HEK293T (cell line): ENCODE measurements around the gene LIPA.

Experiments
- FOXK2 ChIP-seq: fragments of 450-650 bp; IDR thresholded peaks from 2 replicates; pipeline ENCODE4 v1.6.1; 2016; ENCODE audit warnings: mild to moderate bottlenecking
- FOXM1 ChIP-seq: fragments of 450-650 bp; IDR thresholded peaks from 2 replicates; pipeline ENCODE4 v1.6.1; 2017; ENCODE audit warnings: mild to moderate bottlenecking, borderline replicate concordance
- HDGF ChIP-seq: fragments of 450-650 bp; IDR thresholded peaks from 2 replicates; pipeline ENCODE4 v1.6.1; 2017; ENCODE audit warnings: antibody characterized with exemption, borderline replicate concordance
- LEF1 ChIP-seq: fragments of 450-650 bp; IDR thresholded peaks from 2 replicates; pipeline ENCODE4 v1.6.1; 2017; ENCODE audit warnings: mild to moderate bottlenecking, borderline replicate concordance
- SP1 ChIP-seq: fragments of 450-650 bp; IDR thresholded peaks from 2 replicates; pipeline ENCODE4 v1.6.1; 2017

GRCh38 chr10:89256962-89257361 is 5.4 kb upstream of the LIPA start:
- TF ChIP-seq FOXM1: no peak
- TF ChIP-seq HDGF: no peak
- no peak for TF ChIP-seq LEF1
- TF ChIP-seq FOXK2: no peak
- no peak for TF ChIP-seq SP1
